Lung (tissue), 12 donors: ENCODE measurements around the gene GLS2. TPM values are rescaled to one million over a fixed set of nuclear protein-coding genes. Genes with fewer than 3 reads are reported as not detected.
"Not testable (repeated sequence)": the region's sequence is repeated elsewhere in the genome, so short reads cannot be mapped to it uniquely, and the experiment has no call there.

ENCODE experiments used
- ATAC-seq: fragments of 200-7000 bp; cut with Tn5 transposase; one replicate; pipeline ENCODE4 v1.9.1; 2020; ENCODE audit warnings: moderate number of reproducible peaks; ENCODE audit not compliant: insufficient read depth, low FRiP score
- DNase-seq, 3 donors: peaks; one replicate each; pipeline ENCODE4 v3.0.0-alpha.2; 2013 to 2017
- H3K27ac ChIP-seq, 2 donors: one replicate each; pipeline ENCODE4 v1.5.1; 2013; ENCODE audit warnings: mild to moderate bottlenecking in 2 of 2, moderate library complexity in 2 of 2, control low read depth in 1 of 2, inconsistent platforms in 1 of 2, low read depth in 1 of 2, low read length in 1 of 2
- H3K27me3 ChIP-seq, 3 donors: one replicate each; pipeline ENCODE4 v1.5.1; 2013; ENCODE audit warnings: low read length in 2 of 3; ENCODE audit not compliant: control insufficient read depth in 3 of 3, insufficient read depth in 3 of 3
- H3K36me3 ChIP-seq, 4 donors: one replicate each; pipeline ENCODE4 v1.5.1; 2013; ENCODE audit warnings: low read length in 4 of 4, mild to moderate bottlenecking in 1 of 4, moderate library complexity in 1 of 4; ENCODE audit not compliant: control insufficient read depth in 4 of 4, insufficient read depth in 4 of 4
- H3K4me1 ChIP-seq, 5 donors: one replicate each; pipeline ENCODE4 v1.5.1; 2013; ENCODE audit warnings: low read length in 5 of 5, mild to moderate bottlenecking in 2 of 5, moderate library complexity in 1 of 5; ENCODE audit not compliant: control insufficient read depth in 5 of 5, insufficient read depth in 5 of 5
- H3K4me3 ChIP-seq: one replicate; pipeline ENCODE4 v1.5.1; 2013; ENCODE audit warnings: mild to moderate bottlenecking, control low read depth, moderate library complexity
- H3K9ac ChIP-seq, 2 donors: one replicate each; pipeline ENCODE4 v1.5.1; 2013; ENCODE audit warnings: low read length in 2 of 2, control low read depth in 1 of 2; ENCODE audit not compliant: insufficient read depth in 1 of 2
- H3K9me3 ChIP-seq, 4 donors: one replicate each; pipeline ENCODE4 v1.5.1; 2013; ENCODE audit warnings: low read length in 3 of 4, mild to moderate bottlenecking in 1 of 4, moderate library complexity in 1 of 4; ENCODE audit not compliant: control insufficient read depth in 4 of 4, insufficient read depth in 3 of 4
- CTCF ChIP-seq: IDR thresholded peaks from 2 replicates; pipeline ENCODE4 v1.5.1; 2012; ENCODE audit warnings: mild to moderate bottlenecking; ENCODE audit errors: control extremely low read depth, extremely low read depth
- WGBS, 2 donors: extraction: QIAGEN DNeasy Blood & Tissue Kit; methylation state at CpG; one replicate each; pipeline ENCODE4 v1.1.7; 2013; 5-methylcytosine and 5-hydroxymethylcytosine counted together
- polyA plus RNA-seq, 2 donors: library from polyadenylated mRNA; stranded (reverse); fragments of 200-250 nt; gene quantifications; one replicate each; pipeline ENCODE4 v1.2.1, GENCODE V29; 2013
- total RNA-seq, 2 donors: library from RNA; depleted of rRNA in 1 of 2; stranded (reverse); fragments of >200 nt in 1 of 2; gene quantifications; one replicate each; pipeline ENCODE4 v1.2.1, GENCODE V29; 2014 to 2021
- donor health status: control.
- donor health status: control.
- donor health status: Bipolar disorder and iron deficiency.
- donor health status: healthy.
- donor health status: DM: yes; HTN: yes; CAD: no.

Gene GLS2
- total and polyA plus RNA-seq, 4 donors: 1.1 to 4.8 (median 3.6) TPM

DNA sequence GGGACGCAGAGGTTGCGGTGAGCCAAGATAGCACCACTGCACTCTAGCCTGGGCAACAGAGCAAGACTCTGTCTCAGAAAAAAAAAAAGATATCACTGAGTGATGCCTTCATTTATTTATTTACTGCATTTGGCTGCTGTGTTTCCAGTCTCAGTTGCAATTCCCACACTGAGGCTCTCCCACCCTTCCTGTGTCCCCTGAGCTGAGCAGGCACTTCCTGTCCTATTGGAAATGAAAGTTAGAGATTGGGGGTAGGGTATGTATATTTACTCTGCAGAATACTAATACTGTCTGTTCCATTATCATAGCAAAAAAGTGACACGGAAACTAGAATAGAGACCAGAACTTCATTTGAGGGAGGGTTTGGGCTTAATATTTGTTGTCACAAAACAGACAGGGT is 32.1 kb upstream of the GLS2 start:
- Histone ChIP-seq H3K9me3 (no peaks in the 10 kb centered on the region), H3K27ac (peak overlapping the region; percentile 47 to 78), H3K36me3 (no peaks in the 10 kb centered on the region), H3K27me3 (no peaks in the 10 kb centered on the region), H3K4me1 (peaks cover under 1 to 26% (median 11%) of the 10 kb centered on the region in 5 donors), H3K4me3 (no peak overlapping the region), H3K9ac (peak overlapping the region in 1 of 2 donors; percentile 89)
- TF ChIP-seq CTCF: no peak
- DNase-seq (peak; percentile 27 to 77 (median 61)), ATAC-seq (no peak)
- 62 to 73% methylated on average over 3 of the region's 3 CpGs for WGBS, 2 donors

- no peak overlapping the region for H3K9ac ChIP-seq
- no peak for TF ChIP-seq CTCF
- 6 to 29% methylated on average over 2 of the region's 2 CpGs for WGBS, 2 donors
- H3K4me1 ChIP-seq: peaks cover 0 to 16% (median 8%) of the 10 kb centered on the region in 5 donors
- H3K36me3 ChIP-seq: no peaks in the 10 kb centered on the region
- ATAC-seq (no peak), DNase-seq (no peak)
- H3K9me3 ChIP-seq: no peaks in the 10 kb centered on the region
- H3K4me3 ChIP-seq: no peak overlapping the region
- peak overlapping the region in 1 of 2 donors; percentile 31 for H3K27ac ChIP-seq
- H3K27me3 ChIP-seq: no peaks in the 10 kb centered on the region
These were observed 30.6 kb upstream of the GLS2 start for GRCh38 chr12:56518570-56518969.

- Histone ChIP-seq H3K27ac (no peak overlapping the region), H3K9ac (no peak overlapping the region), H3K4me1 (peaks cover 0 to 13% (median 7%) of the 10 kb centered on the region in 5 donors), H3K36me3 (no peaks in the 10 kb centered on the region), H3K27me3 (no peaks in the 10 kb centered on the region), H3K9me3 (no peaks in the 10 kb centered on the region), H3K4me3 (no peak overlapping the region)
- DNase-seq (peak in 1 of 3 donors; percentile 39), ATAC-seq (no peak)
- no peak for TF ChIP-seq CTCF
- 83 to 93% methylated on average over 2 of the region's 2 CpGs for WGBS, 2 donors
These were observed 29.9 kb upstream of the GLS2 start for GRCh38 chr12:56517854-56518253.

- WGBS, 2 donors: 68 to 72% methylated on average over 4 of the region's 4 CpGs
- not testable (repeated sequence) for H3K4me3 ChIP-seq, H3K27ac ChIP-seq, H3K27me3 ChIP-seq, H3K36me3 ChIP-seq, DNase-seq, H3K9me3 ChIP-seq, ATAC-seq, H3K4me1 ChIP-seq, H3K9ac ChIP-seq
These were observed 26.0 kb upstream of the GLS2 start for GRCh38 chr12:56514014-56514318.
